OCI-LY3 (cell line): ENCODE data around the gene BACH2.

Source experiments
- EZH2phosphoT487 ChIP-seq: fragments of 200-600 bp; shearing (Covaris generic); IDR thresholded peaks from 2 replicates; pipeline ENCODE4 v1.6.1; 2018; ENCODE audit warnings: antibody characterized with exemption, mixed run types, low read depth
- TF ChIP-seq, protein P1 (sequence below): fragments of 200-600, 300-600 bp; sonication (generic); IDR thresholded peaks from 2 replicates; pipeline ENCODE4 v1.5.1; 2014; ENCODE audit warnings: antibody characterized with exemption, low read length, low read depth

DNA sequence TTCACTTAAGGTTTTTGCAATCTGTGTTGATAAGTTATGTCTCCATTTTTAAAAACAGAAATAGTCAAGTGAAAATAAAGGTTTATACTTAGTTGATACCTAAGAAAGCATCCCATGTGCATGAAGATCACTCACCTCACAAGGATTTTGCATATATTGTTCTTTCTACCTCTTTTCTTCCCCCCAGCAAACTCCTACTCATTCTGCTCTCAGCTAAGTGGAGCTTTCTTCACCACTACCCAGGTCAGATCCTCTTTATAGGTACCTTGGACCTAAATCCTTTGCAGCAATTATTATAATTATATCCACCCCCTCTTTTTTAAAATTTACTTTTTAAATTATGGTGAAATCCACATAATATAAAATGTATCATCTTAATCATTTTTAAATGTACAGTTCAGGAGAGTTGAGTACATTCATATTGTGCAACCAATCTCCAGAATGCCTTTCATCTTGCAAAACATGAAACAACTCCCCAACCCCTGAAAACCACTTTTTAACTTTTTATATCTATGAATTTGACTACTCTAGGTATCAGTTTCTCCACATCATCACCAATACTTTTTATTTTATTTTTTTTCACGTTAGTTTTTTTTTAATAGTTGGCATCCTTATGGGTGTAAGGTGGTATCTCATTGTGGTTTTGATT, 9.3 kb upstream of the BACH2 start:
- TF ChIP-seq, protein P1, sequence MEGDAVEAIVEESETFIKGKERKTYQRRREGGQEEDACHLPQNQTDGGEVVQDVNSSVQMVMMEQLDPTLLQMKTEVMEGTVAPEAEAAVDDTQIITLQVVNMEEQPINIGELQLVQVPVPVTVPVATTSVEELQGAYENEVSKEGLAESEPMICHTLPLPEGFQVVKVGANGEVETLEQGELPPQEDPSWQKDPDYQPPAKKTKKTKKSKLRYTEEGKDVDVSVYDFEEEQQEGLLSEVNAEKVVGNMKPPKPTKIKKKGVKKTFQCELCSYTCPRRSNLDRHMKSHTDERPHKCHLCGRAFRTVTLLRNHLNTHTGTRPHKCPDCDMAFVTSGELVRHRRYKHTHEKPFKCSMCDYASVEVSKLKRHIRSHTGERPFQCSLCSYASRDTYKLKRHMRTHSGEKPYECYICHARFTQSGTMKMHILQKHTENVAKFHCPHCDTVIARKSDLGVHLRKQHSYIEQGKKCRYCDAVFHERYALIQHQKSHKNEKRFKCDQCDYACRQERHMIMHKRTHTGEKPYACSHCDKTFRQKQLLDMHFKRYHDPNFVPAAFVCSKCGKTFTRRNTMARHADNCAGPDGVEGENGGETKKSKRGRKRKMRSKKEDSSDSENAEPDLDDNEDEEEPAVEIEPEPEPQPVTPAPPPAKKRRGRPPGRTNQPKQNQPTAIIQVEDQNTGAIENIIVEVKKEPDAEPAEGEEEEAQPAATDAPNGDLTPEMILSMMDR, result no peak
- no peak for TF ChIP-seq EZH2phosphoT487
